Heart left ventricle (tissue), 13 donors: ENCODE measurements around the gene CAMSAP2.
"Not testable (repeated sequence)": the region's sequence is repeated elsewhere in the genome, so short reads cannot be mapped to it uniquely, and the experiment has no call there.

Source experiments
- POLR2A ChIP-seq, 2 donors: fragments of 450-650 bp; IDR thresholded peaks; one replicate each; pipeline ENCODE4 v1.6.1; 2017; ENCODE audit warnings: antibody characterized with exemption in 2 of 2, mild to moderate bottlenecking in 2 of 2, moderate library complexity in 2 of 2
- TF ChIP-seq, protein P1 (sequence below), 12 donors: fragments of 200-600 bp; sonication (generic) in 4 of 12; IDR thresholded peaks; one replicate each; pipeline versions ENCODE4 v1.5.0 to v1.8.0; 2018 to 2022; ENCODE audit warnings: antibody characterized with exemption in 12 of 12, mild to moderate bottlenecking in 5 of 12
- donor health status: ischemic (EF 13 %, LVEDD 7.1; RV severe dilation, severe dysfunction).
- donor health status: DM: no; HTN: yes; CAD: no.
- donor health status: DM: no; HTN: no; CAD: no.
- donor health status: ischemic (EF 25% LVEDD 6.9; RV normal size, moderate dysfunction).
- donor health status: ischemic (EF 25% LVEDD 5.7; RV mildly dilated, moderate dysfunction).
- donor health status: ischemic (EF 35%, LVEDD 5.7; RV mildly dilated, moderate dysfunction).
- donor health status: nonischemic (EF 11% LVEDD 7.7; RV severe dilation, severe dysfunction).
- donor health status: DM: yes; HTN: yes; CAD: no.
- donor health status: PGD.
- donor health status: ischemic (EF 29% LVEDD 5.4; RV normal size, mild dysfunction).
- donor health status: nonischemic (EF 23%, LVEDD 6.1; RV moderate dilation, normal function).

- TF ChIP-seq, protein P1, sequence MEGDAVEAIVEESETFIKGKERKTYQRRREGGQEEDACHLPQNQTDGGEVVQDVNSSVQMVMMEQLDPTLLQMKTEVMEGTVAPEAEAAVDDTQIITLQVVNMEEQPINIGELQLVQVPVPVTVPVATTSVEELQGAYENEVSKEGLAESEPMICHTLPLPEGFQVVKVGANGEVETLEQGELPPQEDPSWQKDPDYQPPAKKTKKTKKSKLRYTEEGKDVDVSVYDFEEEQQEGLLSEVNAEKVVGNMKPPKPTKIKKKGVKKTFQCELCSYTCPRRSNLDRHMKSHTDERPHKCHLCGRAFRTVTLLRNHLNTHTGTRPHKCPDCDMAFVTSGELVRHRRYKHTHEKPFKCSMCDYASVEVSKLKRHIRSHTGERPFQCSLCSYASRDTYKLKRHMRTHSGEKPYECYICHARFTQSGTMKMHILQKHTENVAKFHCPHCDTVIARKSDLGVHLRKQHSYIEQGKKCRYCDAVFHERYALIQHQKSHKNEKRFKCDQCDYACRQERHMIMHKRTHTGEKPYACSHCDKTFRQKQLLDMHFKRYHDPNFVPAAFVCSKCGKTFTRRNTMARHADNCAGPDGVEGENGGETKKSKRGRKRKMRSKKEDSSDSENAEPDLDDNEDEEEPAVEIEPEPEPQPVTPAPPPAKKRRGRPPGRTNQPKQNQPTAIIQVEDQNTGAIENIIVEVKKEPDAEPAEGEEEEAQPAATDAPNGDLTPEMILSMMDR (IDR thresholded peaks at IDR 0.05) = not testable (repeated sequence)
- TF ChIP-seq POLR2A (IDR thresholded peaks at IDR 0.05) = not testable (repeated sequence)
These were observed 12.1 kb downstream of the CAMSAP2 start for GRCh38 chr1:200750749-200751148.
